DOHH2 (cell line): ENCODE data around the gene FFAR3.

Source experiments
- EZH2phosphoT487 ChIP-seq: fragments of 200-600 bp; sonication (generic); IDR thresholded peaks from 2 replicates; pipeline ENCODE4 v1.6.1; 2017; ENCODE audit warnings: borderline replicate concordance, mild to moderate bottlenecking, antibody characterized with exemption, low read length, moderate library complexity, mixed read lengths
- TF ChIP-seq, protein P1 (sequence below): fragments of 200-600 bp; sonication (generic); IDR thresholded peaks from one replicate; pipeline ENCODE4 v1.5.1; 2014; ENCODE audit warnings: antibody characterized with exemption, mild to moderate bottlenecking, low read depth, low read length; ENCODE audit not compliant: poor library complexity, severe bottlenecking

DNA sequence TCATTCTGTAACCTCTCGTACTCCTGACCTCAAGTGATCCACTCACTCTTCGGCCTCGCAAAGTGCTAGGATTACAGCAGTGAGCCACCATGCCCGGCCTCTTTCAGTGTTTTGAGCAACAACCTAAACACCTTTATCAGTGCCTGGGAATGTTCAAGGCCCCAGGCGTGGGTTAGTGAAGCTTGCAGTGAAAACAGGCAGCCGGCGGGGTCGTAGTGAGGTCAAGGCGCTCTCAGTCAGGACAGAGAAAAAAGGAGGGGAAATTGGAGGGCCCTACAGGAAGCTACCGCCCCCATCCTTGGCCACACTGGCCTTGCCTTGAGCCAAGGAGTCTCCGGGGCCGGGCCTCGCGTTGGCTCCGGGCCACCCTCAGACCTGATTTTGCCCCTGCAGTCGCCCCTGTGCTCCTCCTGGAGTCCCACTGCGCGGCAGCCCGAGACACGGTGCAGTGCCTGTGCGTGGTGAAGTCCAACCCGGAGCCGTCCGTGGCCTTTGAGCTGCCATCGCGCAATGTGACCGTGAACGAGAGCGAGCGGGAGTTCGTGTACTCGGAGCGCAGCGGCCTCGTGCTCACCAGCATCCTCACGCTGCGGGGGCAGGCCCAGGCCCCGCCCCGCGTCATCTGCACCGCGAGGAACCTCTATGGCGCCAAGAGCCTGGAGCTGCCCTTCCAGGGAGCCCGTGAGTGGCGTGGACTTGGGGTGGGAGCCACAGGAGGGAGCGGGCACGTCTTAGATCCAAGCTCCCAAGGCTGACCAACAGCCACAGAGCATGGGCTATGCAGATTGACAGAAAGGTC lies 48.6 kb upstream of the FFAR3 start:
- TF ChIP-seq, protein P1, sequence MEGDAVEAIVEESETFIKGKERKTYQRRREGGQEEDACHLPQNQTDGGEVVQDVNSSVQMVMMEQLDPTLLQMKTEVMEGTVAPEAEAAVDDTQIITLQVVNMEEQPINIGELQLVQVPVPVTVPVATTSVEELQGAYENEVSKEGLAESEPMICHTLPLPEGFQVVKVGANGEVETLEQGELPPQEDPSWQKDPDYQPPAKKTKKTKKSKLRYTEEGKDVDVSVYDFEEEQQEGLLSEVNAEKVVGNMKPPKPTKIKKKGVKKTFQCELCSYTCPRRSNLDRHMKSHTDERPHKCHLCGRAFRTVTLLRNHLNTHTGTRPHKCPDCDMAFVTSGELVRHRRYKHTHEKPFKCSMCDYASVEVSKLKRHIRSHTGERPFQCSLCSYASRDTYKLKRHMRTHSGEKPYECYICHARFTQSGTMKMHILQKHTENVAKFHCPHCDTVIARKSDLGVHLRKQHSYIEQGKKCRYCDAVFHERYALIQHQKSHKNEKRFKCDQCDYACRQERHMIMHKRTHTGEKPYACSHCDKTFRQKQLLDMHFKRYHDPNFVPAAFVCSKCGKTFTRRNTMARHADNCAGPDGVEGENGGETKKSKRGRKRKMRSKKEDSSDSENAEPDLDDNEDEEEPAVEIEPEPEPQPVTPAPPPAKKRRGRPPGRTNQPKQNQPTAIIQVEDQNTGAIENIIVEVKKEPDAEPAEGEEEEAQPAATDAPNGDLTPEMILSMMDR: no peak
- TF ChIP-seq EZH2phosphoT487: no peak
